Stimulated activated CD4-positive, alpha-beta T cell treated with anti-CD3 and anti-CD28 coated beads, Interleukin-1b, Interleukin-23, amount 100 ng/mL, for 48 hours (primary cell): ENCODE measurements around the gene FCRLA.
"Not testable (repeated sequence)": the region's sequence is repeated elsewhere in the genome, so short reads cannot be mapped to it uniquely, and the experiment has no call there.

ENCODE experiments used
- DNase-seq: peaks from one replicate; pipeline ENCODE4 v3.0.0-alpha.2; 2020

Gene FCRLA

DNA sequence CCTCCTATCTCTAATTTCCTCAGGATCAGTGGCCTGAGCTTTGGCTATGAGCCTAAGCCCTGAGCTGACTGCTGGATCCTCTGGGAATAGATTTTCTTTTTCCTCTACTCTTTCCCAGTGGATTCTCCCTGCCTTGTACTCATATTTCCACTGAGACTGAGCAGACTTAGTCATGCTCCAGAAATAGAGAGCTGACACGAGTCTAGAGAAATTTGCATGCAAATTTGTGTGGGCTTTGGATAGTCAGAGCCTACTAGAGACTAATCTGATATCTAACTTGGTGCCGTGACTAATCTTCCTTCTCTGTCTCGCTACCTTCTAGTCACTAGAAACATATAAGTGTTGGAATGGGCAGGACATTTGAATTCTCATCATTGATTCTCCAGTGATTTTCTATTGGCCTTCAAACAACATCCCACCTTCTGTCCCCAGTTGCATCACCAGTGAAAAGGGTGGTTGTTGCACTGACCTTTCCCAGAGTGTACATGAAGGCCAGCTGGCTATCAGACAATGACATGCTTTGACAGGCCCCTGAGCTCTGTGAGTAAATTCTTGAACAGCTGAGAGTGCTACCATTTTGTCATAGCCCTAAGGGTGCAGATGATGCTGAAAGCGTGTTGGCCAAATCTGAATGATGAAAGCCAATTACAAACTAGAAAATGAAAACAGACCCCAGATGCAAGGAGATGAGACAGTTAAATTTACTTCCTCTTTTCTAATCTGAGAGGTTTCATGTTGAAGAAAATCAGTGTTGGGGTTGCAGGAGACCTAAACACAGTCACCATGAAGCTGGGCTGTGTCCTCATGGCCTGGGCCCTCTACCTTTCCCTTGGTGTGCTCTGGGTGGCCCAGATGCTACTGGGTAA, at the start of gene FCRLA:
FCRLA (plus strand) TSS at position 748 of the 866 bp plus-strand sequence; CDS start at position 784, 36 bp downstream.
- DNase-seq = no peak

DNA sequence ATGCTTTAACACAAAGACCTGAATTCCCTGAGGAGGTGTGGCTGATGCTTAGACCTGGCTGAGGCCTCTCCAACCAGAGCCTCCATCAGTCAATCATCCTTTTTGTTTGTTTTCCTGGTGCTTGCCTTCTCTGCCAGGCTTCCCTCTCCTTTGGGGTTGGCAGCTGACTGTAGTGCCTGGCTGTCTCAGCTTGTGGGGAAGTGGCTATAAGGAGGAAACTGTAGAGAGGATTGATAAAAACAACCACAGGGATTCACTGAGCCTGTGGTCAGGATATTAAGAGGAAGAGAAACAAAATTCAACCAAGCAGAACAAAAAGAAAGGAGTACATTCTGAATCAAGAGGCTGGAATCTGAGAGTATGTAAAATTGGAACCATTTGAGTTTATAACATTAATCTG, 48.5 kb upstream of the FCRLA start:
- DNase-seq = not testable (repeated sequence)

GRCh38 chr1:161661660-161662311, 45.2 kb upstream of the FCRLA start:
- DNase-seq = not testable (repeated sequence)

DNA sequence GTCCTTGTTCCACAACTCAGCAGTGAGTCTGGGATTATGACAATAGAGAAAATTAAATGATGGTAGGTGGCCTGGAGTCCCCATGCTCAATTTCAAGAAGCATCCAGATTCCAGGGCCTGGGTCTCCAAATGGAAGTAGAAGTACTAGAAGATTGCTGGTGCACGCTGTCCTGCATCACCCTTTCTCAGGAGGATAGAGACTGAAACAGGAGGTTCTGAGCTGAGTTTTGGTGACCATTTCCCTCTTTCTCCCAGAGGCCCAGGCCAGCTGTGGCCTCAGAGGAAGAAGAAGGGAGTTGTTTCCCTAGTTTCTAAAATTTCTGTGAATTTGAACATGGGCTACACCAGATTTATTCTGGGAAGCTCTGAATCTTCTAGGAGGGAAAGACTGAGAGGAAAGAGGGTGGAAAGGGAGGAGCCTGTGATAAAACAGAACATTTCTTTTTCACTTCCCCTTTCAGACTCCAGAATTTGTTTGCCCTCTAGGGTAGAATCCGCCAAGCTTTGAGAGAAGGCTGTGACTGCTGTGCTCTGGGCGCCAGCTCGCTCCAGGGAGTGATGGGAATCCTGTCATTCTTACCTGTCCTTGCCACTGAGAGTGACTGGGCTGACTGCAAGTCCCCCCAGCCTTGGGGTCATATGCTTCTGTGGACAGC, 44.2 kb upstream of the FCRLA start, which contains the start of gene FCGR2B:
FCGR2B (plus strand) TSS at position 460 of the 656 bp plus-strand sequence; CDS start at position 559, 99 bp downstream.
- DNase-seq = not testable (repeated sequence)

DNA sequence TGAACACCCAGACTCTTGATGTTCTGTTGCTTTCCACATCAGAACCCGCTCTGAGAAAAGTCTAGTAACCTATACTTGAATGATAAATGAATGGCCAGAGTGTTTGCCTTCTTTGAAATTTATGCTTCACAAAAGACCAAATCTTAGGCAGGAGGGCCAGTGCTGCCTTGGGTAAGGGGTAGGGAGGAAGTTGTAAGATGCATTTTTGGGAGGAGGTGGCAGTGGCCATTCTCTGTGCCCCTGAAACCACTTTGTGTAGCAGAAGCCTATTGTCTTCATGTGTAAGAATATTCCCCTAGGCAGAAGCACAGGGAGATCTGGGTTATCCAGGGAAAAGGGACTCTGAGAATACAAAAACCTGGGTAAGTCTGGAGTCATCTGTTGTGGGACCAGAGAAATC, 43.5 kb upstream of the FCRLA start:
- DNase-seq = not testable (repeated sequence)

DNA sequence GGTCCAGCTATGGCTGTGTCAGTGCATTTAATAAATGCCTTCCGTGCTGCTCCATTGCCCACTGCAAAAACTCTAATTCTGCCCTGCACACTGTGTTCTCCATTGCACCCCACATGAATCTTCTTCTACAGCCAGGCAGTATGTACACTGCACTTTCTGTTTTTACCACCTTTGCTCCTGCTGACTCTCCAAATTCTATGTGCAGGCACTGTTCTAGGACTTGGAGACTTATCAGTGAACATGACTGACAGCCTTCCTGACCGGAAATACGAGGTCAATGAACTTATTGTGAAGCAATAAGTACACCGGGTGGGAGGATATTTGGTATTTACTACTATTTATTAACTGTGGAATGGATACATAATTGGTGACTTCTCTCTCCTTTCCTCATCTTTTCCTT, 42.3 kb upstream of the FCRLA start:
- not testable (repeated sequence) for DNase-seq

DNA sequence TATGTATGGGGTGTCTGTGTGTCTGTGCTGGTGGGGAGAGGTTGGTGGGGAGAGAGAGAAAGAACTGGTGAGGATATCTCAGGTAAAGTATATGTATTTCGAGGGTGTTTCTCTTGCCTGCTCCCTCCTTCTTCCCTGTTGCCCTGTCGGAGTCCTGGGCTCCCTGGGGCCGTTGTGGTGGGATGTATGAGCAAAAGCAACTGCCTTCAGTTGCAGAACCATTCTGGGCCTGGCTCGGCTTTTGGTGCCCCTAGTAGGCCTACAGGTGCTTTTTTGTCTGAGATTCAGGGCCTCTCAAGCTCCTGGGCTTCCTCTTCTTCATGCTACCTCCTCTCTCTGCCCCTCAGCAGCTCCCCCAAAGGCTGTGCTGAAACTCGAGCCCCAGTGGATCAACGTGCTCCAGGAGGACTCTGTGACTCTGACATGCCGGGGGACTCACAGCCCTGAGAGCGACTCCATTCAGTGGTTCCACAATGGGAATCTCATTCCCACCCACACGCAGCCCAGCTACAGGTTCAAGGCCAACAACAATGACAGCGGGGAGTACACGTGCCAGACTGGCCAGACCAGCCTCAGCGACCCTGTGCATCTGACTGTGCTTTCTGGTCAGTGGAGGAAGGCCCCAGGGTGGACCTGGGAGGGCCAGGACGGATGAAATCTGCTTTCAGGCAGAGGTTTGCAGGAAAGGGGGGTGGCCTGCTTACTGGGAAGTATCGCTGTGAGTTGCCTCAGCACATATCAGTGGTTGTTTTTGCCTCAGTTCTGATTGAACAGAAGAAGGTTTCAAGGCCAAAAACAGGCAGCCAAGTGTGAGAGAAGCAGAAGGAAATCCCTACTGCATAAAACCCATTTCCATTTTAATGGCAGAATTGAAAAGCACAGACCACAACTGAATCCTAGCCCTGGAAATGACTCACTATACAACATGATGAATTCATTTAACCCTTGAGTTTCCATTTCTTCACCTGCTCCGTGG, 35.7 kb upstream of the FCRLA start:
- DNase-seq = not testable (repeated sequence)

DNA sequence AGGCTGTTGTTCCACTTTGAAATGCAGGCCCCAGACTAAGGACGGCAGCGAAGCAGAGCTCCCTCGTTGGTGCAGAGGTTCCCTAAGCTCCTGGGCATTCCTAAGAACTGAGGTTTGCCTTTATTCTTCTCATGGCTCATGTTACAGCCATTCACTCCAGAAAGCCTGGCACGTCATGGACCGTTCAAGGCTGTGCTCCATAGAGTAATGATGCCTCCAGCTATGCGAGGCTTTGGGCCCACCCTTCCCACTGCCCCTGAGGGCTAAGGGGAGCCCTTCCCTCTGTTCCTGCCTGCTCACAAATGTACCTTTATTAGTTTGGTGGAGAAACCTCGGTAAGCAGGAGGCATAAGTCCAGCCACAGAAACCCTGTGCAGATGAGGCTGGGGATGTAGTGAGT, 33.6 kb upstream of the FCRLA start:
- not testable (repeated sequence) for DNase-seq

GRCh38 chr1:161674447-161674846, 32.6 kb upstream of the FCRLA start:
- DNase-seq = not testable (repeated sequence)

GRCh38 chr1:161674908-161675307, 32.1 kb upstream of the FCRLA start:
- DNase-seq = not testable (repeated sequence)

DNA sequence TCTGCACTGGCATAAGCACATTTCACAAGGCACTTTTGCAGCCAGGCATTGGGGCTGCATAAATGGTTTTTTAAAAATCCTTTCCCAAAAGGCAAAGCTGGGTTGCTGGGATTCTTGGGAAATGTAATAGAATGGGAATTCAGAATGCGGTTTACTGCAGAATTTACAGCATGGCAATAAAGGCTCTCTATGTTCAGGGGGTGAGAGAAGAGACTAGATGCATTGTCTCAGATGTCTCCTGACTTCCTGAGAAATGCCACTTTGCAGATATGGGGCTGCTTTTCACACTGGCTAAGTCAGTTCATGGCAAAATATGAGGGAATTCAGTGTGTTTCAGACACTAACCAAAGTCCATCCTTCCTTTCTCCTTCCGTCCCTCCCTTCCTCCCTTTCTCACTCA, 30.6 kb upstream of the FCRLA start:
- no peak for DNase-seq

DNA sequence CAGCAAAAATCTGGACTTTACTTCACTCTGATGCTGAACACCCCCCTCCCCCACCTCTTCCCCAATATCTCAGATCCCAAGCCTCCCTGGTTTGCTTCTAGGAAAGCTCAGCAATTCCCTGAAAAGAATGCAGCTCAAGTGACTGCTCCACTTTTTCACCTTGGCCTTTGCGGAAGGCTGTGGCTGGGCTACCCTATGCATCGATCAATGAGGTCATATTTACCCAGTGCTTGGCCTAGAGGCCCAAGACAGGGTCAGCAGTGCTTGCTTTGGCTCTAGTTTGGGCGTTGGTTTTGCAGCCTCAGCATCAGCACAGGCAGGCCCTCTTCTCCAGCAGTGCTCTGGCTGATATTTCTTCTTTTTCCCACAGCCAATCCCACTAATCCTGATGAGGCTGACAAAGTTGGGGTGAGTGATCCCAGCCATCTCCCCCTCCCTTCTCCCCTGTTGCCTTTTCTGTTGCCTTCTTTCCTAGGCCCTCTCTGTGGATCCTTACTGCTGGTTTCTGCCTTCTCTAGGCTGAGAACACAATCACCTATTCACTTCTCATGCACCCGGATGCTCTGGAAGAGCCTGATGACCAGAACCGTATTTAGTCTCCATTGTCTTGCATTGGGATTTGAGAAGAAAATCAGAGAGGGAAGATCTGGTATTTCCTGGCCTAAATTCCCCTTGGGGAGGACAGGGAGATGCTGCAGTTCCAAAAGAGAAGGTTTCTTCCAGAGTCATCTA, 29.9 kb upstream of the FCRLA start:
- DNase-seq = no peak

DNA sequence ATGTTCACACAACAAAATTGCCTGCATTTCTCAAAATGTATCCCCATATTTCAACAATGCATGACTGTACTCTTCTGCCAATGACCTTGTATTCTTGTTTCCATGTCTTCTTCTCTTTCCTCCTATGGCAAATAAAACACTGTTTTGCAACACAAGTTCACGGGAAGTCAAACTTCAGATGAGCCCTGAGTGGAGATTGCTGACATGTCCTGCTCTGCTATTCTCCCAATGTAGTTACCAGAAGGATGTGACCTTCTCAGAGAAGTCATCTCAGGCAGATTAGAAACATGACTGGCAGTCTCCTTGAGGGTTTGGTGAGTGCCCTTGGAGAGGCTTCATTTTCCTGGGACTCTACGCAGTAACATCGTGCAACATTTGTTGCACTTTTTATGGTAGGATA, 28.5 kb upstream of the FCRLA start:
- no peak for DNase-seq

GRCh38 chr1:161681879-161682278, 25.1 kb upstream of the FCRLA start:
- no peak for DNase-seq

GRCh38 chr1:161688946-161689345, 18.1 kb upstream of the FCRLA start:
- DNase-seq = no peak

- DNase-seq = no peak
These were observed 15.2 kb upstream of the FCRLA start for GRCh38 chr1:161691846-161692245.

GRCh38 chr1:161693020-161693712, 13.9 kb upstream of the FCRLA start:
- DNase-seq = not testable (repeated sequence)

DNA sequence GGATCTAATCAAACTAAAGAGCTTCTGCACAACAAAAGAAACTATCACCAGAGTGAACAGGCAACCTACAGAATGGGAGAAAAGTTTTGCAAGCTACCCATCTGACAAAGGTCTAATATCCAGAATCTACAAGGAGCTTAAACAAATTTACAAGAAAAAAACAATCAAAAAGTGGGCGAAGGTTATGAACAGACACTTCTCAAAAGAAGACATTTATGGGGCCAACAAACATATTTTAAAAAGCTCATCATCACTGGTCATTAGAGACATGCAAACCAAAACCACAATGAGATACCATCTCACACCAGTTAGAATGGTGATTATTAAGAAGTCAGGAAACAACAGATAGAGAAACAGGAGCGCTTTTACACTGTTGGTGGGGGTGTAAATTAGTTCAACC, 8.7 kb upstream of the FCRLA start:
- DNase-seq = not testable (repeated sequence)

- no peak for DNase-seq
These were observed 4.8 kb upstream of the FCRLA start for GRCh38 chr1:161702250-161702649.

- no peak for DNase-seq
These were observed 1.5 kb upstream of the FCRLA start for GRCh38 chr1:161705537-161705936.

GRCh38 chr1:161706113-161706481, 932 bp upstream of the FCRLA start:
- DNase-seq = no peak
